ENCODE results near the gene TFF1.

TFF1 gene

GRCh38 chr21:42358937-42359336, 7.4 kb downstream of the TFF1 start:
- DNase-seq = no peak

DNA sequence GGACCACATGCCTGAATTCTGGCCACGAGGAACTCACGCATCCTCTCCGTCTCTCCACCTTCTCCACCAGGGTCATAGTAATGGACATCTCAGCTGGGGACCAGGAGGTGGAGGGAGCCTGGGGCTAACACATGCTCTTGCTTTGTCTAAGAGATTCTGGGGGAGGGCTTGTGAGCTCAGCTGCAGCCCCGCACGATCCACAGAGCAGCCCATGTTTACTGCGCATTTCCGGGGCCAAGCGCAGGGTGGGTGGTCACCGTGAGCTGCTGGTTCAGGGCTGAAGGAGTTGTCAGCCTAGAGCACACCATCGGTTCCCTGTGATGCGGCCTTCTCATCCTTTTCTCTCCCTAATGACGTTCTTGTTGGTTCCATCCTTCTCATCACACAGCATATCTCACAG, 8.1 kb downstream of the TFF1 start:
- DNase-seq = no peak

DNA sequence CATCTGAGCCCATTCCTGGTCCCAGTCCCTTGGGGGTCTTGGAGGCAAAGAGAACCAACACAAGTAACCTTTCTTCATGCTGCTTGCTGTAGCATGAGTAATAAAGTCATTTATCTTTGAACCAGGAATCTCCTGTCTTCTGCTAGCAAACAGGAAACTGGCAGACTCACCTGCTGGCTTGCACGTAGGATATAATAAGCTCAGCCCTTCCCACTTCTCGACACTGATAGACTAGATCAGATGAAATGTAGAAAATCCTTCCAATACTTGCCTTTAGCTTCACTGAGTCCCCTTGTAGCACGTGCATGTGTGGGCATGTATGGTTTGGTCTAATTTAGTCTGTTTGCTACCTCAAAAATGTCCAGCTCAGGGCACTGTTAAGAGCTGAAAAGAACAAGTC, 9.0 kb downstream of the TFF1 start:
- DNase-seq = no peak

DNA sequence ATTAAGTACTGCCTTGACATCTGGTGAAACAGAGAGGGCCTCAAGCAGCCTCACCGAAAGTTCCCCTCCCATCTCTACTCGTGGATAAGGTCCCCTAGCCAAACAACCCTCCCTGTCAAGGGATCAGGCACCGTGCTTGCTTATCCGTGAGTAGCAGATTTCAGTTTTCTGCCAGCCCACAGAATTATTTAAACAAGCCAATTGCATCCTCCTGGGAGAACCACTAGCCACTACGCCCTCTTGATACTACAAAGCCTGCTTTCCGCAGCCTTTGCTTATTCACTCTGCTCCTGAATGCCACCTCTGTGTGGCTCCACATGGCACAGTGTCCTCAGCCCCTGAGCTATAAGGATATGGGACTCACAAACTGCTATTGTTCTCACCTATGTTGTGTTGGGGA, 9.7 kb downstream of the TFF1 start:
- peak; percentile 39 for DNase-seq

GRCh38 chr21:42356046-42356445, 10.3 kb downstream of the TFF1 start:
- DNase-seq = no peak

DNA sequence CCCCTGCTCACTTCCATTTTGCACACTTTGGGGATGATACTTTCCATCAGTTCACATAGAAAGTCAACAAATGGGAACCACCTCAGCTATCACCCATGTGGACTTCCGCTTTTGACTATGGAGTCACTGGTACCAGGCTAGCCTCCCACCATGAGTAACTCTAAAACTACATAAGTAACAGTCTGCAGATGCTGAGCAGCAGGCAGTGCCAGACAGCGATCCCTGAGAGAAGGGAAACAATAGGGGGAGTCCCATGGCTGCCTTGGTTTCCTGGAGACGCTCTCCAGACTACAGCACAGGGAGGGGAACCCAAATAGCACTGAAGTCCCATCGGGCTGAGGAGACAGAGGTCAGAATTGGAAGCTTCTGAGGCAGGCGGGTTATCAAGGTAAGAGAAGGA, 12.7 kb downstream of the TFF1 start:
- DNase-seq = no peak

DNA sequence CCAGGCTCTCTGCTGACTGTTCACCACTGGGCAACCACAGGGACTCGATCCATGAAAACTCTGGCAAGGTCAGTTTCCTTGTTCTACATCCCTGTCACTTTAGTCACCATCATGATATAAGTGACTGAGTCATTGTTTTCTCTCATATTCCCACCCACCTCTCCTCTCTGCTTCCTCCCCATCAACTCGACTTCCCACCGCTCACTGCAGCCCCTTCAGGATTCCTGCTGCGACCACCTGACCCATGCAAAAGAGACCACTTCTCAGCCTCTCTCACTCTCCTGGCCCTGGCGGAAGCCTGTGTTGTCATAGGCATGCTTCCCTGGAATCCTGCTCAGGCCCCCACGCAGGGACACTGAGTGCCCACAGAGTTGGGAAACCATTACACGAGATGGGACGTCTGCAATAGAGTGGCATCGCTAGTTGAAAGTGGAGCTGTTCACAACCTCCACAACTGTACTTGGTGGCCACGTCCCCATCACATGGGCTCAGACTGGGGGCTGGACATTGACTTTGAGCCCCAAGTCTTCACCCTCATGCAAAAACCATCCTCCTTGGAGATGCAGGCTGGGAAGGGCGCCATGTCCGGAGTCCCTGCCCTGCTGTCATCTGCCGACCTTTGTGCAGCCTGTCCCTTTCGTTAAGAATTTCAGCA, 13.8 kb downstream of the TFF1 start:
- DNase-seq = no peak

DNA sequence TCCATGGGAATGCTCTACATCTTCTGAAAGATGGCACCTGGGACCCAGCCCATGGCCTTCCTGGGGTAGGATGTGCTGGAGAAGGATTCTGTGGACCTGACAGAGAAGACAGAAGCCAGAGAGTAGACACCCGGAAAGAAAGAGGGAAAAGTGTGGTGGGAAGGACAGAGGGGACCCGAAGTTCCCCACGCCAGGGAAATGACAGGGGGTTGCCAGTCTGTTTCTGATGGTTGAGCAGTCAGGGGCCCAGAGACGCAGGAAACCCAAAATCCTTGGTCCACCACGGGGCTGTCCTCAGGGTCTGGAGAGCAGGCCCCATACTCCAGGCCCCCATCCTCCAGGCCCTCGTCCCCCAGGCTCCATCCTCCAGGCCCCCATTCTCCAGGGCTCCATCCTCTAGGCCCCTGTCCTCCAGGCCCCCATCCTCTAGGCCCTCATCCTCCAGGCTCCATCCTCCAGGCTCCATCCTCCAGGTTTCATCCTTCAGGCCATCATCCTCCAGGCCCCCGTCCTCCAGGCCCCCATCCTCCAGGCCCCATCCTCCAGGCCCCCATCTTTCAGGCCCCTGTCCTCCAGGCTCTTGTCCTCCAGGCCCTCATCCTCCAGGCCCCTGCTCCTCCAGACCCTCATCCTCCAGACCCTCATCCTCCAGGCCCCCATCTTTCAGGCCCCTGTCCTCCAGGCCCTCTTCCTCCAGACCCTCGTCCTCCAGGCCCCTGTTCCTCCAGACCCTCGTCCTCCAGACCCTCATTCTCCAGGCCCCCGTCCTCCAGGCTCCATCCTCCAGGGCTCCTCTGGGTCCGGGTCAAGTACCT, 14.5 kb downstream of the TFF1 start:
- no peak for DNase-seq

- DNase-seq = no peak
Measured at GRCh38 chr21:42350927-42351426, 15.4 kb downstream of the TFF1 start, which contains the start of gene TFF2. Gene TFF2 (minus strand): TSS chr21:42350994. CDS start chr21:42350957, 37 bp downstream.

GRCh38 chr21:42350318-42350910, 15.9 kb downstream of the TFF1 start:
- no peak for DNase-seq

DNA sequence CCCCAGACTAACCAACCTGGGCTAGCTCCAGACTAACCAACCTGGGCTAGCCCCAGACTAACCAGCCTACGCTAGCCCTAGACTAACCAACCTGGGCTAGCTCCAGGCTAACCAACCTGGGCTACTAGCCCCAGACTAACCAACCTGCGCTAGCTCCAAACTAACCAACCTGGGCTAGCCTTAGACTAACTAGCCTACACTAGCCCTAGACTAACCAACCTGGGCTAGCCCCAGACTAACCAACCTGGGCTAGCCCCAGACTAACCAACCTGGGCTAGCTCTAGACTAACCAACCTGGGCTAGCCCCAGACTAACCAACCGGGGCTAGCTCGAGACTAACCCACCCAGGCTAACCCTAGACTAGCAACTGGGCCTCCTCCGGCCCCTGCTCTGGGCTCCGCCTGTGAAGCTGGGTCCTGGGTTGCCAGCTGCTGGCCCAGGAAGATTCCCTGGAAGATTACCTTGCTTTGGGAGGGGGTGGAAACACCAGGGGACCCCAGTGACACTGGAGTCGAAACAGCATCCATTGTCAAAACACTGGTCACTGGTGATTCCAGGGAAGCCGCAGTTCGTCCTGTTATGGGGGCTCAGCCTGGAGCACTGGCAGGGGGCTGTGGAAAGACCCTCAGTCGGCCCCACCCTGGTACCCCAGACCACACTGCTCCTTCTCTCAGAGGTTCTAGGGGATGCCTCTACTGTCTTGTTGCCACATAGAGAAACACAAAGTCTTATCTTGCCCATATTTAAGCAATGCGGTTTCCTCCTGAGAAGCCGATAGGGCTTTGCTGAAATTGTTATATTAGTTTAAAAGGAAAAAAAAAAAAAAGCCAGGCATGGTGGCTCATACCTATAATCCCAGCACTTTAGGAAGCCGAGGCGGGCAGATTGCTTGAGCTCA, 16.7 kb downstream of the TFF1 start:
- peak; percentile 64 for DNase-seq

DNA sequence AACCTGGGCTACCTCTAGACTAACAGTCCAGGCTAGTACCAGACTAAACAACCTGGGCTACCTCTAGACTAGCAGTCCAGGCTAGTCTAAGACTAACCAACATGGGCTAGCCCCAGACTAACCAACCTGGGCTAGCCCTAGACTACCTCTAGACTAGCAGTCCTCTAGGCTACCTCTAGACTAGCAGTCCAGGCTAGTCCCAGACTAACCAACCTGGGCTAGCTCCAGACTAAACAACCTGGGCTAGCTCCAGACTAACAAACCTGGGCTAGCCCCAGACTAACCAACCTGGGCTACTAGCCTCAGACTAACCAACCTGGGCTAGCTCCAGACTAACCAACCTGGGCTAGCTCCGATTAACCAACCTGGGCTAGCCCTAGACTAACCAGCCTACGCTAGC, 17.6 kb downstream of the TFF1 start:
- DNase-seq = no peak

GRCh38 chr21:42347601-42348327, 18.6 kb downstream of the TFF1 start:
- no peak for DNase-seq

- no peak for DNase-seq
Measured at GRCh38 chr21:42346866-42347600, 19.3 kb downstream of the TFF1 start.

GRCh38 chr21:42346441-42346840, 19.9 kb downstream of the TFF1 start:
- DNase-seq = no peak

DNA sequence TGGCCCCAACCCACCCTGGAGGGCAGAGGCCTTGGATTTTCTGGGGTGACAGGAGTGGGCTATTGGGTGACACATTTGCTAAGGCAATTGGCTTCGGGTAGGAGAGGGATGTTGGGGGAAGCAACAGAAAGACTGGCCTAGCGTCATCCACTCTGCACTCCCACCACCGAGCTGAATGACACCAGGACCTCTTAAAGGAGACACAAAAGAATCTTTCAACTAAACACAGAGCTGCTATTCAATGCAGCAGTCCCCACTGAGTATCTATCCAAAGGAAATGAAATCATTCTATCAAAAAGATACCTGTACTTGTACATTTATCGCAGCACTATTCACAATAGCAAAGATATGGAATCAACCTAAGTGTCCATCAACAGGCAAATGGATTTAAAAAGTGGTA, 21.7 kb downstream of the TFF1 start:
- DNase-seq = no peak

DNA sequence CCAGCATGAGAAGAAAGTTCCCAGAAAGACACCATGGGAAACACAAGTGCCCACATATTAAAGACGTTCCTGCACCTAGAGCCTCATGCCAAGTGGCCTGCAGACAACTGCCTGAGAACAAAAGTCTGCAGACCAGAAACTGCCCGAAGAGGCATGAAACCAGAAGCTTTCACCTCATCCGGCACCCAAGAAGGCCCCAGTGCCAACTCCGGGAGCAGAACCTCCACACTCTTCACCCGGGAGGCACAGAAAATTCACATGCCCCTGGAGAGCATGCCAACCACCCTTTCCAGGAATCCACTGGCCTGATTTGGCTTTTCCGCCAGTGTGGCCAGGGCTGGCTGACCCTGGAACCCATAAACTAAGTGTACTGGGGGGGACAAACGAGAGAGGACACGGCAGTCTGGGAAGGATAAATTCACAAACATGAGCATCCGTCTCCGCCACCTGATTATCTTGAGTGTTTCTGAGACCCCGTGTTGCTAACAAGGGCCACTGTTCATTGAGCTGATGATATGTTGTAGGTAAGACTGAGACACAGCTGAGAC, 22.3 kb downstream of the TFF1 start:
- DNase-seq = no peak

GRCh38 chr21:42343556-42343955, 22.8 kb downstream of the TFF1 start:
- no peak for DNase-seq

- no peak for DNase-seq
Measured at GRCh38 chr21:42343101-42343500, 23.2 kb downstream of the TFF1 start.

DNA sequence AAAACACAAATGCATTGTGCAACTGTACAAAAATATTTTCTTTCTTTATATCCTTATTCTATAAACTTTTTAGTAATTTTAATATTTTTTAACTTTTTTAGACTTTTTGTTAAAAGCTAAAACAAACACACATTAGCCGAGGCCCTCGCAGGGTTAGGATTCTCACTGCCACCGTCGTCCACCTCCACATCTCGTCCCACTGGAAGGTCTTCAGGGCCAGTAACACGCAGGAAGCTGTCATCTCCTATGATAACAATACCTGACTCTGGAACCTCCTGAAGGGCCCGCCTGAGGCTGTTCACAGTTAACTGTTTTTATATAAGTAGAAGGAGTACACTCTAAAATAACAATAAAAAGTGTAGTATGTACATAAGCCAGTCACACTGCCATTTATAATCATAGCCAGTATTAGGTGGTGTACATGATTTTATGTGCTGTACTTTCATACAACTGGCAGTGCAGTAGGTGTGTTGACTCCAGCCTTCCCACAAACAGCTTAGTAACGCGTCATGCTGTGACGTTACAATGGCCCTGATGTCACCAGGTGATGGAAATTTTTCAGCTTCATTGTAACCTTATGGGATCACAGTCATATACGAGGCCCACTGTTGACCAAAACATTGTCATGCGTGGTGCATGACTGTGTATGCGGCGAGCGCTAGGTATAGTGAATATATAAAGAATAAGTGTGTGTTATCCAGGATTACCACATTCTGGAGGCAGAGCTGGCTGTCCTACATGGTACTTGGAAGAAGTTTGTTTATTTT, 24.4 kb downstream of the TFF1 start:
- no peak for DNase-seq

Data from hematopoietic multipotent progenitor cell treated with erythropoietin and hydrocortisone succinate and interleukin-3 and kit ligand, for 6 days (in vitro differentiated cells).